ENCODE data around the gene TMCO4. TPM values are rescaled to one million over a fixed set of nuclear protein-coding genes. Genes with fewer than 3 reads are reported as not detected.

The TMCO4 gene
- total RNA-seq, 1 experiment from 2014 or later = 13.5 TPM

GRCh38 chr1:19730232-19730631 lies 69.5 kb downstream of the TMCO4 start:
- no peaks in the 10 kb centered on the region for H3K27me3 Mint-ChIP-seq (ENCODE audit: unreplicated experiment)
- no peaks in the 10 kb centered on the region for H3K4me1 Mint-ChIP-seq (ENCODE audit: low read depth, unreplicated experiment)
- H3K4me3 Mint-ChIP-seq (ENCODE audit: low read depth, unreplicated experiment) = no peak overlapping the region
- DNase-seq = no peak
- TF ChIP-seq CTCF (IDR thresholded peaks at IDR 0.05; ENCODE audit: unreplicated experiment) = no peak
- H3K36me3 Mint-ChIP-seq (ENCODE audit: insufficient read depth, unreplicated experiment) = no peaks in the 10 kb centered on the region
- H3K27ac Mint-ChIP-seq (ENCODE audit: unreplicated experiment) = no peak overlapping the region
- CTCF ChIA-PET = no interaction called here
- no TSS peak for BruUV-seq (replicated peaks)
- intact Hi-C loops (cut with micrococcal nuclease; ENCODE audit: unreplicated experiment) = no loop called here
- no peaks in the 10 kb centered on the region for H3K9me3 Mint-ChIP-seq (ENCODE audit: low read depth, unreplicated experiment)

- CTCF ChIA-PET = no interaction called here
- intact Hi-C loops (cut with micrococcal nuclease; ENCODE audit: unreplicated experiment) = no loop called here
- TF ChIP-seq CTCF (IDR thresholded peaks at IDR 0.05; ENCODE audit: unreplicated experiment) = no peak
- H3K36me3 Mint-ChIP-seq (ENCODE audit: insufficient read depth, unreplicated experiment) = no peaks in the 10 kb centered on the region
- no peaks in the 10 kb centered on the region for H3K9me3 Mint-ChIP-seq (ENCODE audit: low read depth, unreplicated experiment)
- no peak overlapping the region for H3K4me3 Mint-ChIP-seq (ENCODE audit: low read depth, unreplicated experiment)
- BruUV-seq (replicated peaks) = no TSS peak
- H3K4me1 Mint-ChIP-seq (ENCODE audit: low read depth, unreplicated experiment) = no peaks in the 10 kb centered on the region
- no peaks in the 10 kb centered on the region for H3K27me3 Mint-ChIP-seq (ENCODE audit: unreplicated experiment)
- no peak overlapping the region for H3K27ac Mint-ChIP-seq (ENCODE audit: unreplicated experiment)
- DNase-seq = no peak
Observed at GRCh38 chr1:19728413-19729145, 71.1 kb downstream of the TMCO4 start.

GRCh38 chr1:19725606-19726005 lies 74.1 kb downstream of the TMCO4 start:
- no peaks in the 10 kb centered on the region for H3K4me1 Mint-ChIP-seq (ENCODE audit: low read depth, unreplicated experiment)
- H3K9me3 Mint-ChIP-seq (ENCODE audit: low read depth, unreplicated experiment) = no peaks in the 10 kb centered on the region
- no peak overlapping the region for H3K4me3 Mint-ChIP-seq (ENCODE audit: low read depth, unreplicated experiment)
- H3K27me3 Mint-ChIP-seq (ENCODE audit: unreplicated experiment) = no peaks in the 10 kb centered on the region
- BruUV-seq (replicated peaks) = no TSS peak
- no peak overlapping the region for H3K27ac Mint-ChIP-seq (ENCODE audit: unreplicated experiment)
- intact Hi-C loops (cut with micrococcal nuclease; ENCODE audit: unreplicated experiment) = no loop called here
- CTCF ChIA-PET = no interaction called here
- TF ChIP-seq CTCF (IDR thresholded peaks at IDR 0.05; ENCODE audit: unreplicated experiment) = no peak
- H3K36me3 Mint-ChIP-seq (ENCODE audit: insufficient read depth, unreplicated experiment) = no peaks in the 10 kb centered on the region
- DNase-seq = no peak

- no peak for TF ChIP-seq CTCF (IDR thresholded peaks at IDR 0.05; ENCODE audit: unreplicated experiment)
Observed at GRCh38 chr1:19723874-19724273, 75.8 kb downstream of the TMCO4 start.

More at GRCh38 chr1:19723874-19724273, 75.8 kb downstream of the TMCO4 start:
- no peak overlapping the region for H3K27ac Mint-ChIP-seq (ENCODE audit: unreplicated experiment)
- no peak for DNase-seq
- H3K4me3 Mint-ChIP-seq (ENCODE audit: low read depth, unreplicated experiment) = no peak overlapping the region
- no peaks in the 10 kb centered on the region for H3K9me3 Mint-ChIP-seq (ENCODE audit: low read depth, unreplicated experiment)
- H3K36me3 Mint-ChIP-seq (ENCODE audit: insufficient read depth, unreplicated experiment) = no peaks in the 10 kb centered on the region
- H3K27me3 Mint-ChIP-seq (ENCODE audit: unreplicated experiment) = no peaks in the 10 kb centered on the region
- no TSS peak for BruUV-seq (replicated peaks)
- intact Hi-C loops (cut with micrococcal nuclease; ENCODE audit: unreplicated experiment) = no loop called here
- no peaks in the 10 kb centered on the region for H3K4me1 Mint-ChIP-seq (ENCODE audit: low read depth, unreplicated experiment)
- CTCF ChIA-PET = interaction anchor here (0.5 kb wide), 1 partner anchor 309 kb away, joined by 4 read pairs; no protein-coding TSS in a partner anchor
